HG03432 (cell line): ENCODE results near the gene SWAP70.

Experiments used
- ATAC-seq: cut with Tn5 transposase; IDR thresholded peaks from one replicate; pipeline ENCODE4 v1.9.1; 2021; ENCODE audit warnings: mild to moderate bottlenecking, moderate library complexity; ENCODE audit not compliant: unreplicated experiment

SWAP70 gene

GRCh38 chr11:9747229-9747628 is 83.4 kb downstream of the SWAP70 start:
- ATAC-seq, result no peak

DNA sequence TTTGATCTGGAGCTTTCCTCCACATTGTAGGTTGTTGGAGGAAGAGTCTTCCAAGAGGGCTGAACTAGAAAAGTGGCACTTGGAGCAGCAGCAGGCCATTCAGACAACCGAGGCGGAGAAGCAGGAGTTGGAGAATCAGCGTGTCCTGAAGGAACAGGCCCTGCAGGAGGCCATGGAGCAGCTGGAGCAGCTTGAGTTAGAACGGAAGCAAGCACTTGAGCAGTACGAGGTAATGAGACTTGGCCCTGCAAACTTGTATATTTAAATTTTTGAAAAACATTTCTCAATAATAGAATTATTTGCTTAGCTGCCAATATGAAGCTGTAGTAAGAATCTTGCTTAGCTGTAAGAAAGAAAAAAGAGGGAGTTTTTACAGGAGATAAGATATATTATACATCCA is 84.0 kb downstream of the SWAP70 start:
- no peak for ATAC-seq

DNA sequence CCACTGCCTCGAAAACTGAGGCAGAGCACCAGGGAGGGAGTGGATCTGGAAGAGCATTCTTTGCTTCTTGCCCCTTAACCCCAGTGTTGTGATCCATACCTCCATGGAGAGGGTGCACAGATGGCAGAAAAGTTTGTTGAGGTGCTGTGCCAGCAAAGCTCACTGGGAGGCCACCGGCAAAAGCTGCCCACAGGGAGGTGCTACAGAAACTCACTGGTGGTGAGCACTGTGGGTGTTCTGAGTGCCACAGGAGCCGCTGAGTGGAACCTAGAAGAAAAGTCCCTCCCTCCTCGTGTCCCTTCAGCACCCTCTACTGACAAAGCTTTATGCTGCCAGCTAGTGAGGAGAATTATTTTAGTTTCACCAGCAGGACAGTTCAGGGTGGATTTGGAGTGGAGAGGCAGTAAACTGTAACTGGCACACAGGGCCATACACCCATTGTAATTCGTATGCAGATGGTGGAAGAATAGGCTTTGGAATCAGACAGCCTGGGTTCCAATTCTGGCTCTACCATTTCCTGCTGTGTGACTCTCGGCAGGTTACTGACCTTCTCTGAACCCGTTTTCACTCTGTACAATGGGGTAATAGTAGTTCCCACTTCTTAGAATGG is 84.6 kb downstream of the SWAP70 start:
- peak; percentile 76 for ATAC-seq

DNA sequence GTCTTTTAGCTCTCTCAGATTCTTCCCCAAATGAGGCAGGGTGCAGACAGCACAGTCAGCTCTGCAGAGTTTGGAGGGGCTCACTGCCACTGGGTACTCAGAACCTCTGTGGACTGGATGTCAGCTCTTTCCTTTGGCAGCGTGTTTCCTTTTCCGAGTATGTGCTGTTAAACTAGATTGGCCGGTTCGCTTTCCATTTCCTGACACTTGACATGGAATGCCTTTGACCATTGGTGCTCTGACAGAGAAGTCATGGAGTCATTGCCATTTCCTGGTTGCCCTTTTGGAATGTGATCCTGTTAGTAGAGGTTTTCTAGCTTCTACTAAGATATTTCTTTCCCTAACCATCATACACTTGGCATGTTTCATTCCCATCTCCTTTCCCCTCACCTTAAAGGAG is 86.7 kb downstream of the SWAP70 start:
- no peak for ATAC-seq

DNA sequence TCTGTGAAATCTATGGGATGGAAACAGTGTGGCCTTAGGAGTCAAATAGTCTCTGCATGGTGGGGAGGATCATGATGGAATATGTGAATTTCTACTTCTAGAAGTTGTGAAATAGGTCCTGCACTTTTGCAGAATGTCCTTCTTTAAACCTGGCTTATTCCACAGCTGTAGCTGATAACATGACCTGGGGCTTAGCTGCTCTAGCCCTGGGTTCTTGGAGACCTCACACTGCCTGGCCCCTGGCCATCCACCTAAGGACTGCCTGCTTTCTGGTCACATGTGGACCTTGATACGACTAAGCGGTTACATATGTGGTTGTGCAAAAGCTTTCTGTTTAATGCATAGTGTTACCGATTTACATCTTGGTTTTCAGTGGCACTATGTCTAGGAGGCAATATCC is 88.2 kb downstream of the SWAP70 start:
- ATAC-seq, result no peak

GRCh38 chr11:9753021-9753420 is 89.1 kb downstream of the SWAP70 start:
- ATAC-seq, result no peak

- no peak for ATAC-seq
Observed at GRCh38 chr11:9754010-9754471, 90.2 kb downstream of the SWAP70 start.

- no peak for ATAC-seq
Observed at GRCh38 chr11:9755561-9756185, 91.8 kb downstream of the SWAP70 start.

DNA sequence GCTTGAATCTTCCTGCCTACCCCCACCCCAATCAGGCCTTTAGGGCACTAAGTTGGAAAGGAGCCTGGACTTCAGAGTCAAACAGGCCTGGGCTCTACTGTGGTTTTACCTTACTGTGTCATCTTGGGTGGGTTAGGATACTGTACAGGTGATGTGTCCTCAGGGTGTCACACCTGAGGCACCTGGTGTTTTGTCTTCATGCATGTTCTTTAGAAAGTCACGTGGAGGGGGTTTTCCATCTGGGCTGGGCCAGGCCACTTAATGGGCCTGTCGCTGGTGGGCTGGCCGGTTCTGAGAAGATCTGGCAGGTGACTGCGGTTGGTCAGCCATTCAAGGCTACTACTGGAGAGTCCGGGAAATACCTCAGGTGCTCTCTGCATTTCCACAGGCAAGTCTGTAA is 92.6 kb downstream of the SWAP70 start:
- ATAC-seq, result no peak

GRCh38 chr11:9756878-9757277 is 93.0 kb downstream of the SWAP70 start:
- no peak for ATAC-seq

DNA sequence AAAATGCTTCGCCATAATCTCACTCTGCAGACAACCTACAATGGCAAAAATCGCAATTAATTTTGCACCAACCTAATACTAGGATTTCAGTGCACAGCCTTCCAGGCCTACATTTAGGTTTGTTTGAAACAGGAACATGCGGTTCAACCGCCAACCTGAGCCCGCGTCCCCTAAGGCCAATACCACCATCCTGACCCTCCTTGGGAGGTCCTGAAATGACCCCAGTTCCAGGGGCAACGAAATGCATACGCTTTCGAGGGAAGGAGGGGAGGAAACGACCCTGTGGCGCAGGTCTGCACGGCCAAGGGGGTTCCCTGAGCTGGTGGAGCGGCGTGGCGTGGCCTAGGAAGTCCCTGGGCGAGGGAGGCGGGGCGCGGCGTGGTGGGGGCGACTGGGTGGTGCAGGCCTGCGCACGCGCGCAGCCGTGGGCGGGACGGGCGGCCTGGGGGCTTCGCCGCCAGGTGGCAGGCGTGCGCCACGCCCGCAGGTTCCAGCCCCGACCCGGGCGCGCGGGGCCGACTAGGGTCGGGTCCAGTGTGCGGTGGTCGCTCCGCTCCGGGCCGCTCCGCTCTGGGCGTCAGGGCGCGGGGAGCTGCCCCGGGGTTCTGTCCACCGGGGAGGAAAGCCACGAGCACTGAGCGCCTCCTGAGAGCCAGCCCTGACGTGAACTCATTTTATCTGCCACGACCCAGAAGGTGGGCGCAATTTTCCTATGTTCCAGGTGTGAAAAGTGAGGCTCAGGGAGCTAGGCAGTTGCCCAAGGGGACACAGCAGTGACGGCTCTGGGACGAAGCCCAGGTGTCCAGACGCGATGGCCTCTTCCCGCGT is 94.1 kb downstream of the SWAP70 start:
- ATAC-seq, result peak; percentile 62

DNA sequence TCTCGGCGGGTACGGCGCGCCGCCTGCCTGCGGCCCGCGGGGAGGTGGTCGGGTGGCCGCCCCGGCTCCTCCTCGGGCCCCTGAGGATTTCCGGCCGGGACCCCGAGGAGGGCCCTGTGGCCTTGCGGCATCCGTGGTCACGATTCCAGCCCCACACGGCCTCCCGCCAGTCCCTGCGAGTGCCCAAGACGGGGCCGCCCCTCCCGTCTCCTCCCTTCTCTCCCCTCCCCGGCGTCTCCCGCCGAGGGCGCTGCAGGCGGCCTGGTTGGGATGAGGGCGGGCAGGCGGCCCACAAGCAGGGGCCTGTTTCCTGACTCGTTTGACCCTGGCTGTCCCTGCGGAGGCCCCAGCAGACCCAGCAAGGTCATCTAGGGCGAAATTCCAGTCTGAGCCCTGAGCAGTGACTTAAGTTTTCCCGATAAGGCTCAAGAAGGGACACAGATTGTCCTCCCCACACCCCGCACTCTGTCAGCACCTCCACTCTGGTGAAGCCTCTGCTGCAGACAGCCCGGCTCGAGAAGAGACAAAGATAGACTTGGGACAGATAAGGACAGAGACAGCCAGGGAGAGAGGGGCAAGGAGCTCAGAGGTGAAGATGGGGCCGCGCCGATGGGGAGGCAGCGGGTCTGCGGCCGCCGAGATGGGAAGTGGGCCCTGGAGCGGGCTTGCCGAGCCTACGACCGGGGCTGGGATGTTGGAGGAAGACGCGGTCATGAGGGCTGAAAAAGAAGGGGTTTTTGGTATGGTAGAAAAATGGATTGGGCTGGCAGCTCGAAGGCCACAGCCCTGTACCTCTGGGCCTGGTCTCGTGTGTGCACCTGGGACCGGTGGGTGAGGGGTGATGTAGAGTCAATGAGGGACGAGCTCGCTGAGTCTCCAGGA is 95.0 kb downstream of the SWAP70 start:
- ATAC-seq, result peak; percentile 41

GRCh38 chr11:9759519-9760192 is 95.8 kb downstream of the SWAP70 start:
- ATAC-seq, result peak; percentile 60

GRCh38 chr11:9760193-9760575 is 96.3 kb downstream of the SWAP70 start:
- no peak for ATAC-seq

- ATAC-seq, result no peak
Observed at GRCh38 chr11:9761441-9761945, 97.6 kb downstream of the SWAP70 start.

- ATAC-seq, result no peak
Observed at GRCh38 chr11:9762531-9762930, 98.7 kb downstream of the SWAP70 start.

GRCh38 chr11:9763301-9763700 is 99.4 kb downstream of the SWAP70 start:
- ATAC-seq, result no peak

- ATAC-seq, result peak; percentile 63
Observed at GRCh38 chr11:9765320-9766101, 101.6 kb downstream of the SWAP70 start.

DNA sequence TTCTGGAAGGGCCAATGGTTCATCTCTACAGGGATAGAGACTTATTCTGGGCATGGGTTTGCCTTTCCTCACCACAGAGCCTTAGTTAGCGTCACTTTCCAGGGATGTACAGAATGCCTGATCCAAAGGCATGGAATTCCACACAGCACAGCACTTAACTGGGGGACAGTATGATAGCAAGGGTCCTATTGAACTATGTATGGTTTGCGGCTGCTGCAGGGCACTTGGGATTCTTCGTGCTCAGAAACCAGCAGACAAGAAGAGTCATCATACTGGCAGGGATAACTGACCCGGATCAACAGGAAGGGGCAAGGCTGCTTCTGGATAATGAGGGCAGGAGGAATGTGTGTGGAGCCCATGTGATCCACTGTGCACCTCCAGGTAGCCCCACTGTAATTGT is 105.7 kb downstream of the SWAP70 start:
- ATAC-seq, result no peak
